Cerebellar cortex (tissue), 1 donor: ENCODE data around the gene PECR.
"Not testable (repeated sequence)": the region's sequence is repeated elsewhere in the genome, so short reads cannot be mapped to it uniquely, and the experiment has no call there.

ENCODE experiments used
- DNase-seq: peaks from one replicate; pipeline ENCODE4 v3.0.0-alpha.2; 2015; ENCODE audit warnings: low spot score

PECR gene

DNA sequence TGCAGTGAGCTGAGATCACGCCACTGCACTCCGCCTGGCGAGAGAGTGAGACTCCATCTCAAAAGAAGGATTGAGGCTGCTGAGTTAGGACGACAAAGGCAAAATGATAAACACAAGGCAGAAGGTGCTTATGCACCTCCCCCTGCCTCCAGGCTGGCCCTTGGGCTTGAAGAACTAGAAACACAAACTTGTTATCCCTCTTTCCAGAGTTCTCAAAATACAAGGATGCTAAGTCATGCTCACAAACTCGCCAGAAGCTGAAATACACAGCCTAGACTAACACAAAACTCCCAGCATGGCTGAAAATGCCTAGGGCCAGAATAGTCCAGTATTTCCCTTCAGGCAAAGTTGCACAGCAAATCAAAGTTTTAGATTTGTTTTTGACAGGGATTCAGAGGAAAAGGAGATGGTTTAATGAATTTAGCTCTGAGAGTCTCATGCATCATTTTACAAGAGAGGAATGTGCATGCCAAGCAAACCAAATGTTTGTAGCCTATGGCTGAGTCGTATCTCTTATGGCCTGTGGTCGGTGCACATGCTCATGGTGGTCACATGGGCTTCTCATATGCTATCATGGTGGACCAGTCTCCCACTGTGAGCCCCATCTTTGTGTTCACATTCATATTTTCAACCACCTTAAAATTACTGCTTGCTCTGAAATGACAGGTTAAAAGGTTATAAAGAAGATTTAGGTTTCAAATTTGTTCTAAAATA is 52.0 kb downstream of the PECR start:
- no peak for DNase-seq

DNA sequence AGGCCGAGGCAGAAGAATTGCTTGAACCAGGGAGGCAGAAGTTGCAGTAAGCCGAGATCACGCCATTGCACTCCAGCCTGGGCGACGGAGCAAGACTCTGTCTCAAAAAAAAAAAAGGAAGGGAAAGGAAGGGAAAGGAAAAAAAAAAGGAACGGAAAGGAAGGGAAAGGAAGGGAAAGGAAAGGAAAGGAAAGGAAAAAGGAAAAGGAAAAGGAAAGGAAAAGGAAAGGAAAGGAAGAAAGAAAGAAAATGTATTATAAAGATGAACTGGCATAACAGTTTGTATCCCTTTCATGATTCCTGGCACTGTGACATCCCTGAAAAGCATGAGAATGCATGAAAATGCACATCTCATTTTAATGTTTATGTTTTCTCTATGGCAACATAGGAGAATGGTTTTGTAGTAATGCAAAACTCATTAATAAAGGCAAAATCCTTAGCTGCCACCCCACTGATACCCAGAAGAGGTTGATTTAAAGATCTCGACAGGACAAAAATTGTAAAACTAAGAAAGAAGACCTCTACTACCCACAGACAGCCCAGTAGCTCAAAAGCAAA is 56.8 kb downstream of the PECR start:
- no peak for DNase-seq

DNA sequence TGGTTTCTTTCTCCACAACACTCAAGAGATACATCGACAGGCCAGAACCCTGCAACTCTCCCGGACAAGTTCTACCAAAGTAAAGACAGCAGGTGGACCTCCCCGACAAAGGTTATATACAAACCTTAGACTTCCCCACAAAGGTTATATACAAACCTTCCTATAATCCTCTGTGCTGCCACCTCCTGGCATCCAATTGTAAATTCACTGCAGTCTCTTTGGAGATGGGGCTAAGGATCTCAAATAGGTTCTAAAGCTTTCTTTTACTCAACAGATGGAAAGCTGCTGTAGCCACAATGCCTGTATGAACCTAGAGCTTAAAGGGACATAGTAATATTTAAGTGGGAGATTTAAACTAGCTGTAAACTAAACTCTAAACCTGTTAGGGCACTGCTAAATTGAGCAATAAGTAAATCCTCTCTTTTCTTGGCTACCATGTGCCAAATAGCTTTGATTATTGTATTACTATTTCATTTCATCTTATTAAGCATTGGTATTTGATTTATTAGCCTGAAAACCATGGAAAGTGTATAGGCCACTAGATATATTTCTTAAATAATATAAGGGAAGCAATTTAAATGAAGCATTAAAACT is 58.5 kb downstream of the PECR start:
- DNase-seq: peak; percentile 81

DNA sequence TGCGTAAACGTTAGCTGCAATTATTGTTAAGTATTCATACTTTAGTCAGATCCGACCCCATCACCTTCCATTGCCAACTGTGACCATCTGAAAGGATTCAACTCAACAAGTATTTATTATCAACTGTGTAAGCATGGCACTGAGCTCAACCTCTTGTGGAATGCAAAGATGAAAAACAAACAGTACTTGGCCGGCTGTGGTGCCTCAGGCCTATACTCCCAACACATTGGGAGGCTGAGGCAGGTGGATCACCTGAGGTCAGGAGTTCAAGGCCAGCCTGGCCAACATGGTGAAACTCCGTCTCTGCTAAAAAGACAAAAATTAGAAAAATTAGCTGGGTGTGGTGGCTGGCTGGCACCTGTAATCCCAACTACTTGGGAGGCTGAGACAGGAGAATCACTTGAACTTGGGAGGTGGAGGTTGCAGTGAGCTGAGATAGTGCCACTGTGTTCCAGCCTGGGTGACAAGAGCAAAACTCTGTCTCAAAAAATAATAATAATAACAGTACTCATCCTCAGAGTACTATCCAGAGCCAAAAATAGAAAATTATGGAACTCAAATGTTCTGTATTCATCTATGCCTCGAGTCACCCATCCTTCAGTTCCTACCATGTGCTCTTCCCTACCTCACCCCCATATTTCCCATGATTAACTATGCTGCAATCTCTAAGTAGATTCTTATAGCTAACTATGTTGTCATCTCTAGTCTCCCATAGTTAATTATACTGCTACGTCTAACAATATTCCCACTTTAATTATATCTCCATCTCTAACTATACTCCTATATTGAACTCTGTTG is 59.6 kb downstream of the PECR start:
- no peak for DNase-seq

DNA sequence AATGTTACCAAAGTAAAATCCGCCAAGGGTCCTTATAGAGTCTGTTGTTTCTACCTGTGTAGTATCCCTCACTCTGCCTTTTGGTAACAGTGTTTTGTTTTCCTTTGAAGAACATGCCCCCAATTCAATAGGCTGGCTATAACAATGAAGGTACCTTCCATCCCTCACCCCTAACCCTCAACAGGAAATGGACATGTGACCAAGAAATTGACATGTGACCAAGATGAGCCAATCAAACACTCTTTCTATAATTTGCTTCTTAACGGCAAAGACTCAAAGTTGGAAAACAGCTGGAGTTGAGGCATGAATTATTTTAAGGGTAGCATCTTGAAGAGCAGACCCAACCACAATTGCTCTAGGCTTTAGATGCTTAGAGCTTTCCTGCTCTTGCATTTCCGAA is 62.9 kb downstream of the PECR start:
- no peak for DNase-seq

DNA sequence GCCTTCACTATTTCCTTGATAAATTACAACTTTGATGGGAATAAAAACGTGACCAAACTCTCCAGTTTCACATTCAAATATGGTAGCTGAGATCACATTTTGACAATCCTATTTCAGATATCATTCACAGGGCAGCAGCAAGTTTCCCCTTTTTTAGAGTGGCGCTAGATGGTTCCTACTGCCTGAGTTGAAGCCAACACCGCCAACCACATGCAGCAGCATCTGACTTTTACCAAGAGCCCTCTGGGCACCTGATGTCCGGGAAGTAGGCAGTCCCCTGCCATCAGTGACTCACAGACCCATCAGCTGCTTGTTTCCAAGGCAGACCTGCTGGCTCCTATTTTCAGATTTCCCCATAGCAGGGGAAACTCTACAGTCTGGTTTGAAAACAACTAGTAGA is 64.2 kb downstream of the PECR start:
- peak; percentile 64 for DNase-seq

DNA sequence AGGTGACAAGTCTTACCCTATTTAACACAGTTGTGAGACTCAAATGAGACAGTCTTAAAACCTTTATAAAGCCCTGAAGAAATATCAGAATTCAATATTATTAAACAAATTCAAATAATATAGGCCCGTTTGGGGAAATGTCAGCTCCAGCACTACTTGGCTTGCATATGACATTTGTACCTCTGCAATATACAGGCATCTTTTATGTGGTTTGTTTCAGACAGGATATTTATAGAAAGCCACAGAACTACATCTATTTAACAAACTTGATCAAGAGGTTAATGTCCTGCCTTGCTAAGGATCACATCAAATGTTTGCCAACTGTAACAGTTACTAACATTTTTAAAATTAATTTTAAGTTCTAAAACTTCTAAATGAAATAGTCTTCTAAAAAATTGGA is 65.0 kb downstream of the PECR start:
- no peak for DNase-seq

DNA sequence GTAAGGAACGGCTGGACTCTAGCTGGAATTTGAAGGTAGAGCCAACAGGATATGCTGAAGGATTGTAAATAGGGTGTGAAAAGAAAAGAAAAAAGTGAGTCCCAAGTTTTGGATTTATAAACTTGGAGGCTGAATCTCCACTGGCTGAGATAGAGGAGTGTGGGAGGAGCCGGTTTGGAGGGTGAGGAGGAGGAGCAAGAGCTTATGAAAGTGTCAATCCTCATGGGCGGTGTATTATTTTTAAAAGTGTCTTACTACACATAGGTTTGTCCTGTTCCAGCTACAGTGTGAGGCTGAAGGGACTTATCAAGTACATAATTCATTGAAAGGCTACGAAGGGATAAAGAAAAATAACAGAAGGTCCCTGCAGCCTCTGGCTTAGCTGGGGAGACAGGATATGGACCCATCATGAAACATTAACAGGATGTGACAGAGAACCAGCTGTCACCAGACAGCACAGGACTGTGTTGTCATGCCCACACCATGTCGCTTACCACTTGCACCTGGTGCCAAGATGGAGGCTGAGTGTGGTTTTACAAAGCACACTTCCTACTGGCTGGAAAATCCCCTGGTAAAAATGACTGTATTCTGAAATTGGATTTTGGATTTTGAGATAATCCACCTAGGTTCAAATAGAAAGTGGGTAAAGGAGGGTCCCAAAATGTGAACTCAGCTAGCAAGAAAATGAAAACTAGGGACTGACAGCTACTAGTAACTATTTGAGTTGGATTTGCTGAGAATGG is 65.7 kb downstream of the PECR start:
- peak; percentile 92 for DNase-seq

DNA sequence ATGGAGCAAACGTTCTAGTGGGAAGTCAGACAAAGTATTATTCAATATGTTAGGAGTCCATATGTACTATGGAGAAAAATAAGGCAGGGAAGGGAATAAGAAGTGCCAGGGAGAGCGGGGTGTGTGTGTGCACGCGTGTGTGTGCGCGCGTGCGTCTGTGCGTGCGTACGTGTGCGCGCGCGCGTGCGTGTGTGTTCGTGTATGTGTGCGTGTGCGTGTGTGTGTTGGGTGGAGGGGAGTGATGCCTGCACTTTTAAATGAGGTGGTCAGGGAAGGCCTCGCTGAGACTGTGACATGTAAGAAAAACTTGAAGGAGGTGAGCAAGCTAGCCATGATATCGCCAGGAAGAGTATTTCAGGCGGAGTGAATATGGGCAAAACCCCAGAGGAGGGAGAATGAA is 66.6 kb downstream of the PECR start:
- DNase-seq: no peak

DNA sequence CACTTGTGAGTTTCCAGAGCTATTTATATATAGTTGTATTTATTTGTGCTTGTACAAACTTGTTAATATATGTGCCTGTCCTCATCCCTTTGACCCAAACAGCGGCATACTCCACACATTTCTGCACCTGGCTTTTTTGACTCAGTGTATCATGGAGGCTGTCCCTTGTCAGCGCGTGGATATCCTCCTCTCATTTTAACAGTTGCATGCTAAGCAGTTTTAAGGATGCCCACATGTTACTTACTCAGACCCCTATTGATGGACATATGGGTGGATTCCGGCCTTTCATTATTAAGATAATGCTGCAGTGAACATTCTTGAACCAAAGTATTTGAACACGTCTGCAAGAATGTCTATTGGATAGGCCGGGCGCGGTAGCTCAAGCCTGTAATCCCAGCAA is 67.6 kb downstream of the PECR start:
- DNase-seq: no peak

DNA sequence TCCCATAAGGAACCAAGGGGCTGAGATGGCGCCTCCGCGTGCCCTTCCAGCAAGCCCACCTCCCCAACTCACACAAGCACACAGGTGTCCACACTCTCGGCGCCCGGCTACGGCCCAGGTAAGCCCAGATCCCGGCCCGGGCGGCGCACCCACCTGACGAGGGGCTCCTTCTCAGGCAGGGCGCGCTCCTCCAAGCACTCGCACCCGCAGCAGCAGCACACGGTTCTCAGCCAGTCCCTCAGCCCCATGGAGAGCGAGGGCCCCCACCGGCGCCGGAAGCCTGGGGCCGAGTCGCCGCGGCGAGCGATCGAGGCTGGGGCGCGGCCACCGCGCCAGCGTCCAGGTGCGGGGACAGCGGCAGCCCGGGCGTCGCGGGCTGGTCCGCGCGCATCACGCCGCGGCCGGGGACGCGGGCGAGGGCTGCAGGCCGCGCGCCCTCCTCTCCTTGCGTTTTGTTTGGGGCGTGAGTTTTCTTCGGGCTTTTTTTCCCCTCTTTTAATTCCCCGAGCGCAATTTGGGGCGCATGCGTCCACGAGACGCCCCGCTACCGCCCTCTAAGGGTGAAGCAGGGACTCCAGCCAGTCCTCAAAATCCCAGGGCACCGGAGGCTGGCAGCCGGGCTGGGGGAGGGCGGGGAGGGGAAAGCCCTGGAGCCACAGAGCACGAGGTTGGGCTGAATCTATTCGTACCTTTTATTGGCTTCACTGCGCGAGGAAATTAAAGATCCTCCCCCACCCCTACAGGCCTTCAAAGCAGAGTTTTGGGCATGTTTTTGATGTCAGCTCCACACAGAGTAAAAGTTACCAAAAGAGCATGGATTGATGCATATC is 68.3 kb downstream of the PECR start, which contains the start of gene MREG:
MREG (minus strand) TSS at position 472 of the 830 bp plus-strand sequence; CDS start at position 248, 224 bp downstream.
- DNase-seq: peak; percentile 82

DNA sequence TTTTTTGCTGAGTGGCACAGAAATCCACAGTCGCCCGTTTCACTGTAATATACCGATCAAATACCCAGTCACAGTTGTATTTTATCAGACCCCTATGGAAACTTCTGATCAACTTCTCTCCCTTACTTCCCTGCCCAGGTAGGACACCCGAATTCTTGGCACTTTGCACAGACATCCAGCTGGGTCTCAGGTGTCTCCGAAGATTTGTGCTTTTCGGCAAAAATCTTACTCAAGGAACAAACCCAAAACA is 68.9 kb downstream of the PECR start:
- no peak for DNase-seq

DNA sequence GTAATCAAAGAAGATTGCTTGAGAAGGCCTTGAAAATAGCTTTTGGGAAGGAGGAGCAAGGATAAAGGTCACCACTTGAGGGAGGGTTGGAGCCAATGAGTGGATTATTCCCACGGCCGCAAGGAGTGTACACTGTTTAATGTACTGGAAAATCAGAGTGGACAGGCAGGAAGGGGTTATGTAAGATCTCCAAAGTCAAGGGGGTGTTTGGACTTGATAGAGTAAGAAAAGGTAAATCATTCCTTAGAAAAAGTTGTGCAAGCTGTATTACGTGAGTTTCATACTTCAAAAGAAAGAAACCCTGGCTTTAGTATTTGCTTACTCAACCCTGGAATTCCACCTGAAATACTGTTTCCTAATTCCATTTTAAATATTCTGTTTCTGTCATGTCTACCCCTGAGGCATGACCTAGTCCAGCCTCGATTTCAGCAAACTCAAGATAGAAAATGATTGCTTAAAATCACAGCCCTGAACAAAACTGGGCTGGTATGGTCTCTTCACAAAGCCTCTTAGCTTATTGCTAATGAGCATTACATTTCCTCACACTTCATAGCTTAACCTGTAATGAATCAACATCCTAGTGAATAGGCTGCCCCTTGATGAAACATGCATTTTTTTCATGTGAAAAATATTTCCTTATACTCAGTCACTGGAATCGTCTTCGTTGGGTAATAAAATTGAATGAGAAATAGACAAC is 69.3 kb downstream of the PECR start:
- DNase-seq: peak; percentile 81

DNA sequence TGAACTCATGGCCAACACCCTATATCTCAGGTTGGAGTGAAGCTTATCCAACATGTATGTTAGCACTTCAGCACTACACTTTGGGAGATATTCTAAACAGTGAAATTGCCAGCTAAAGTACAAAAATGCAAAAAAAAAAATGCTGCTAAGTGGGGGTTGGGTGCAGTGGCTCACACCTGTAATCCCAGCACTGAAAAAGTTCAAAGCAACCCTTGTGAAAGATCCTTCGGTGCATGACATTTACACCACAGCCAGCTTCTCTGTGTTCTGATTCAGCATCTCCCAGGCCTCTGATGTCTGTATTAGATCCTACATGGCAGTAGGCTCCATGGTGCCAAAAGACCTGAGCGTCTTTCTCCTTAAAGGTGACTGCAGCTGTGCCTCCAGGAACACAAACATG is 72.4 kb downstream of the PECR start:
- not testable (repeated sequence) for DNase-seq

DNA sequence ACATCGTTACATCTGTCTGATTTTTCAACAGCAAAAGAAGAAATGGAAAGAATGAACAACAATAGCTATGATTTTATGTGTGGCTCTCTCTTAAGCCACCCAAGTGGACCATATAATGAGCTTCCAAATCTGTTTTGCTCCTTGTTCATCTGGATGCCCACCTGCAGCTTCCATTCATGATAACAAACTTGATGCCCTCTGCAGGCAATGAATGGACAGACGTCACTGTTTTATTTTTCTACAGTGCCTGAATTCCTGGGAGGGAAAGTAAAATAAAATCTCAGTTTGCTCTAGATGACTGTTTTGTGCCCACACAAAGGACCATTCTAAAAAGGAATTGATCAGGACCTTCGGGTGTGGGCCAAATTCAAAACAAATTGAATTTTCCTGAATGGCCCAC is 73.2 kb downstream of the PECR start:
- no peak for DNase-seq

DNA sequence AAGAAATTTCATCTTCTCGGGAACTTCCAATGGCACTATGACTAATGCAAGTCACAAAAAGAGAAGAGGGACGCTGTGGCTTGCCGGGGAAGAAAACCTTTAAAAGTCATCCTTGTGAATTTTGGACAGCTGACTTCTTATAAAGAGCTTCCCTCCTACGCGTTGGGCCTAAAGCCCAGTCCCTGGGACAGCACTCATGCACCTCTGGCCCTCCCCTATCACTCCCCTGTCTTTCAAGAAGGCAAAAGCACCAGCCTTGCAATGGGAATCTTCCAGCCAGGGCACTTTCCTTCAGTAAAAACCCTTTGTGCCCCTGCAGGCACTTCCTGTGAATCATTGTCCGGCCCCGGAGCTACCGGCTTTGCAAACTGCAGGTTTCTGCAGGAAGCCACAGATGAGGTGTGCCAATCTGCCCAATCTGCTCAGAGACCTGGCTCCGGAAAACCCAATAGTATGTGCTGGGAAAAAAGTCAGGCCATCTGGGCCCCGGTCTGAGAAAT is 75.4 kb downstream of the PECR start:
- peak; percentile 95 for DNase-seq

DNA sequence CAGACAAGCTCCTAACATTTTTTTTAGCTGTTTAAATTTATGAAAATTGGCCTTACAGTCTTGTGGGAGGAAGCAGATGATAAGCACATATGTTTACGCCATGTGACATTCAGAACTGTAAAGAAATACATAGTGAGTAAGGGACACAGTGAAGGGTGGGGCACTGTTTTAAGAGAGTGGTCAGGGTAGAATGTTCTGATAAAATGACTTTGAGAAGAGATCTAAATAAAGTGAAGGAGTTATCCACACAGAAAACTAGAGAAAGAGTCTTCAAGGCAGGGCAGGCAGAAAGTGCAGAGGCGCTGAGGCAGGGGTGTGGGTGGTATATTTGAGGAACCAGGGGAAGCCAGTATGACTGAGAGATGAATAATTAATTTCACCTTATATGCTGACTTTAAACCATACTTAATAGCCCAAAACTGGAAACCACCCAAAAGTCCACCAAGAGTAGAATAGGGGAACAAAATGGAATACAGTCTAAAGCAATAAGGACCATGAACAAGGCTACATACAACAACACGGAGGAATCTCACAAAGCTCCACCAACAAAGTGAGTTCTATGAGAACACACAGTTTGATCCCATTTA is 76.8 kb downstream of the PECR start:
- DNase-seq: no peak

DNA sequence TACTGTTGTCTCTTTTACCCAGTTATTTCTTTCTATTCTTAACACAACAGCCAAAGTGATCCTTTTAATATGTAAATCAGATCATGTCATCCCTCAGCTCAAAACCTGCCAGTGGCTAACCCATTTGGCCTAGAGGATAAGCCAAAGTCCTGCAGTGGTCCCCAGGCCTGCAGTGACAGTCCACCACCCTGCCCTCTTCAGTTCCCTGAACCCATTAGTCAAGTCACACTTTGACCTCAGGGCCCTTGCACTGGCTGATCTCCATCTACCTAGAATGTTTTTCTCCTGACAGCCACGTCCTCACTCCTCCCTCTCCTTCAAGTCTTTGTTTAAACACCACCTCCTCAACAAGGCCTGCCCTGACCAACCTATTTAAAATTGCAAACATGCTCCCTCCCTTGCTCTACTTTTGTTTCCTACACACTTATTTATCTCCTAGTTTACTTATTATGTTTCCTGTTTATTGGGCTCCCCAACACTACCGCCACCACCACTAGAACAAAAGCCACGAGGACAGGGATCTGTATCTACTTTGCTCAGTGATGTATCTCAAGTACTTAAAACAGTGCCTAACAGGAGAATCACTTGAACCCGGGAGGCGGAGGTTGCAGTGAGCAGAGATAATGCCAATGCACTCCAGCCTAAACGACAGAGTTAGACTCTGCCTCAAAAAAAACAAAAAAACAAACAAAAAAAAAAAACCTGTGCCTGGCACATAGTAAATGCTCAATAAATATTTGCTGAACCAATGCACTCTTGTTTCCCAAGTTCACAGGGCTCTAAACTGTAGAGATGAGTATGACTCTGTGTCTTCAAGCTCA is 77.5 kb downstream of the PECR start:
- no peak for DNase-seq

DNA sequence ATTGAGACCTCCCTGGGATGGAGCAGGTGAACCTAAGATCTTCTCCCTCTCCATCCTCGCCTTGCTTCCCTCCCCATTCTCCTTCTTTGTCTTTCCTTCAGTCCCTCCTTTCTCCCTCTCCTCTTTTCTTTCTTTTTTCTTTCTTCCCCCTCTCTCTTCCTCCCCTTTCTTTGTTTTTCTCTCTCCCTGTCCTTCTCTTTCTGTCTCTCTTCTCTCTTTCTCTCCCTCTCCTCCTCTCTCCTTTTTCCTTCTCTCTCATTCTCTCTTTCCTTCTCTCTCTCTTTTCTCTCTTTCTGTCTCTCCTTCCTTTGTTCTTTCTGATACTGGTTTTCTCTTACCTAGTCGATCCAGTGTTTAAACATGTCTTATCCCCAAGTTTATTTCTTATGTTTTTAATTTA is 78.9 kb downstream of the PECR start:
- DNase-seq: no peak
